CD14-positive monocyte (primary cell): ENCODE results near the gene CSRNP3. TPM values are rescaled to one million over a fixed set of nuclear protein-coding genes. Genes with fewer than 3 reads are reported as not detected.

Source experiments
- DNase-seq, 3 donors: peaks; one replicate each; pipeline ENCODE4 v3.0.0-alpha.2; 2011 to 2022
- H2AFZ ChIP-seq: 2 replicates; pipeline ENCODE4 v1.6.0; 2012; ENCODE audit warnings: mild to moderate bottlenecking, low read depth, low read length, inconsistent platforms; ENCODE audit not compliant: insufficient read depth, poor library complexity, severe bottlenecking
- H3K27ac ChIP-seq, 2 donors: 1 replicate in 1 of 2; 2 replicates in 1 of 2; pipeline ENCODE4 v1.5.1; 2012 to 2013; ENCODE audit warnings: low read length in 2 of 2, control low read depth in 1 of 2, inconsistent platforms in 1 of 2, low read depth in 1 of 2, mild to moderate bottlenecking in 1 of 2
- H3K27me3 ChIP-seq, 2 donors: one replicate each; pipeline versions ENCODE4 v1.6.0 to v1.6.1; 2011 to 2013; ENCODE audit warnings: low read length in 2 of 2; ENCODE audit not compliant: control insufficient read depth in 2 of 2, insufficient read depth in 2 of 2
- H3K36me3 ChIP-seq, 2 donors: replicated peaks in 1 of 2; 1 replicate in 1 of 2; 2 replicates in 1 of 2; pipeline versions ENCODE4 v1.5.1 to v1.6.1; 2012 to 2013; ENCODE audit warnings: low read length in 2 of 2, control low read depth in 1 of 2, inconsistent platforms in 1 of 2, mild to moderate bottlenecking in 1 of 2; ENCODE audit not compliant: insufficient read depth in 2 of 2, control insufficient read depth in 1 of 2
- H3K4me1 ChIP-seq, 2 donors: 1 replicate in 1 of 2; 2 replicates in 1 of 2; pipeline versions ENCODE4 v1.5.1 to v1.6.1; 2012 to 2013; ENCODE audit warnings: low read length in 2 of 2, control low read depth in 1 of 2, inconsistent platforms in 1 of 2, mild to moderate bottlenecking in 1 of 2, moderate library complexity in 1 of 2; ENCODE audit not compliant: insufficient read depth in 2 of 2, control insufficient read depth in 1 of 2
- H3K4me2 ChIP-seq: replicated peaks from 2 replicates; pipeline ENCODE3; 2012; ENCODE audit warnings: low read length, moderate library complexity, mild to moderate bottlenecking; ENCODE audit not compliant: poor library complexity, severe bottlenecking; ENCODE audit errors: extremely low read depth
- H3K4me3 ChIP-seq, 3 experiments: fragments of 200-600 bp in 1 of 3; sonication (generic) in 1 of 3; replicated peaks in 1 of 3; 1 replicate in 2 of 3; 2 replicates in 1 of 3; pipeline ENCODE4 v1.5.1; 2011 to 2013; ENCODE audit warnings: low read length in 3 of 3, mild to moderate bottlenecking in 3 of 3, control low read depth in 2 of 3, low read depth in 2 of 3, inconsistent platforms in 1 of 3, moderate library complexity in 1 of 3
- H3K79me2 ChIP-seq: 2 replicates; pipeline ENCODE4 v1.6.0; 2012; ENCODE audit warnings: mild to moderate bottlenecking, control low read depth, inconsistent platforms, low read length, moderate library complexity; ENCODE audit not compliant: insufficient read depth
- H3K9ac ChIP-seq: 2 replicates; pipeline ENCODE4 v1.6.0; 2017; ENCODE audit warnings: low read length, mild to moderate bottlenecking; ENCODE audit not compliant: insufficient read depth, poor library complexity, severe bottlenecking
- H3K9me3 ChIP-seq, 2 donors: replicated peaks in 1 of 2; 1 replicate in 1 of 2; 2 replicates in 1 of 2; pipeline versions ENCODE4 v1.5.1 to v1.6.1; 2012 to 2013; ENCODE audit warnings: low read length in 2 of 2, control low read depth in 1 of 2; ENCODE audit not compliant: control insufficient read depth in 1 of 2, insufficient read depth in 1 of 2
- H4K20me1 ChIP-seq: 2 replicates; pipeline ENCODE4 v1.6.0; 2012; ENCODE audit warnings: mild to moderate bottlenecking, low read length, control low read depth, moderate library complexity; ENCODE audit not compliant: insufficient read depth
- H3K27ac Mint-ChIP-seq, 7 donors: one replicate each; pipeline ENCODE4 v1.8.0; 2020; ENCODE audit warnings: mild to moderate bottlenecking in 7 of 7, mixed read lengths in 7 of 7, moderate library complexity in 6 of 7, inconsistent platforms in 2 of 7
- H3K27me3 Mint-ChIP-seq, 3 donors: one replicate each; pipeline ENCODE4 v1.8.0; 2021 to 2022; ENCODE audit warnings: low read depth in 3 of 3, mild to moderate bottlenecking in 3 of 3, mixed read lengths in 3 of 3, moderate library complexity in 3 of 3, inconsistent platforms in 1 of 3
- H3K36me3 Mint-ChIP-seq, 2 donors: one replicate each; pipeline ENCODE4 v1.8.0; 2020; ENCODE audit warnings: mixed read lengths in 2 of 2, inconsistent platforms in 1 of 2, mild to moderate bottlenecking in 1 of 2
- H3K4me1 Mint-ChIP-seq: one replicate; pipeline ENCODE4 v1.8.0; 2020; ENCODE audit warnings: mild to moderate bottlenecking, mixed read lengths
- H3K4me3 Mint-ChIP-seq, 2 donors: one replicate each; pipeline ENCODE4 v1.8.0; 2020; ENCODE audit warnings: mild to moderate bottlenecking in 2 of 2, mixed read lengths in 2 of 2, moderate library complexity in 1 of 2
- H3K9me3 Mint-ChIP-seq, 7 donors: one replicate each; pipeline ENCODE4 v1.8.0; 2020 to 2022; ENCODE audit warnings: mixed read lengths in 7 of 7, mild to moderate bottlenecking in 6 of 7, moderate library complexity in 6 of 7, inconsistent platforms in 2 of 7
- CTCF ChIP-seq: fragments of 200-600 bp; IDR thresholded peaks from one replicate; pipeline ENCODE4 v1.8.0; 2022; ENCODE audit warnings: antibody characterized with exemption, mild to moderate bottlenecking
- WGBS: methylation state at CpG from one replicate; pipeline ENCODE4 v1.1.5; 2013; ENCODE audit warnings: missing lambda C conversion rate; ENCODE audit not compliant: insufficient coverage; 5-methylcytosine and 5-hydroxymethylcytosine counted together
- intact Hi-C, 2 donors: fragments of 100-400 bp; cut with micrococcal nuclease; formaldehyde crosslinking; loops; one replicate each; pipeline versions ENCODE4 v1.15.0 to v1.15.1; 2023
- polyA plus RNA-seq, 3 donors: library from polyadenylated mRNA; depleted of rRNA in 1 of 3; unstranded in 2 of 3; stranded (reverse) in 1 of 3; fragments of 300-500 nt in 2 of 3; fragments of >200 nt in 1 of 3; fragmentation: Illumina TruSeq in 2 of 3; gene quantifications; 1 replicate in 2 of 3; 2 replicates in 1 of 3; pipeline ENCODE4 v1.2.3, GENCODE V29; 2012 to 2021

The CSRNP3 gene
- polyA plus RNA-seq, 3 donors = not detected

GRCh38 chr2:165621086-165621560 lies 151.6 kb downstream of the CSRNP3 start:
- no peak overlapping the region for H2AFZ ChIP-seq
- Mint-ChIP-seq H3K36me3 (no peaks in the 10 kb centered on the region), H3K9me3 (peaks cover 0 to 7% (median 1%) of the 10 kb centered on the region in 7 donors), H3K4me3 (no peak overlapping the region), H3K4me1 (no peaks in the 10 kb centered on the region), H3K27me3 (peaks cover 0 to 1% (median 1%) of the 10 kb centered on the region in 3 donors), H3K27ac (no peak overlapping the region)
- no peaks in the 10 kb centered on the region for H4K20me1 ChIP-seq
- no peak overlapping the region for H3K4me3 ChIP-seq
- DNase-seq = no peak
- peaks cover 5 to 6% of the 10 kb centered on the region in 2 donors for H3K9me3 ChIP-seq
- TF ChIP-seq CTCF = no peak
- H3K27ac ChIP-seq = no peak overlapping the region
- 100% methylated on average over 2 of the region's 5 CpGs for WGBS
- no peaks in the 10 kb centered on the region for H3K36me3 ChIP-seq
- H3K79me2 ChIP-seq = no peaks in the 10 kb centered on the region
- H3K9ac ChIP-seq = no peak overlapping the region
- intact Hi-C loops = no loop called here
- no peak overlapping the region for H3K4me2 ChIP-seq
- no peaks in the 10 kb centered on the region for H3K4me1 ChIP-seq
- H3K27me3 ChIP-seq = no peaks in the 10 kb centered on the region

GRCh38 chr2:165623161-165623560 lies 153.7 kb downstream of the CSRNP3 start:
- H3K4me1 Mint-ChIP-seq = no peaks in the 10 kb centered on the region
- Histone ChIP-seq H3K9ac (no peak overlapping the region), H3K27ac (no peak overlapping the region), H3K36me3 (no peaks in the 10 kb centered on the region), H3K9me3 (no peaks in the 10 kb centered on the region), H3K4me3 (no peak overlapping the region), H3K27me3 (no peaks in the 10 kb centered on the region), H3K4me1 (no peaks in the 10 kb centered on the region), H2AFZ (no peak overlapping the region), H3K79me2 (no peaks in the 10 kb centered on the region), H3K4me2 (no peak overlapping the region), H4K20me1 (no peaks in the 10 kb centered on the region)
- H3K36me3 Mint-ChIP-seq = no peaks in the 10 kb centered on the region
- TF ChIP-seq CTCF = no peak
- no peak for DNase-seq
- intact Hi-C loops = no loop called here
- no peak overlapping the region for H3K27ac Mint-ChIP-seq
- H3K9me3 Mint-ChIP-seq = no peaks in the 10 kb centered on the region
- no peak overlapping the region for H3K4me3 Mint-ChIP-seq
- 97% methylated on average over 7 of the region's 10 CpGs for WGBS
- H3K27me3 Mint-ChIP-seq = peaks cover 0 to 1% (median 1%) of the 10 kb centered on the region in 3 donors
